RCC 7860 (cell line): ENCODE measurements around the gene SLC35G1.

Experiments used
- DNase-seq: peaks from one replicate; pipeline ENCODE4 v3.0.0-alpha.2; 2015; ENCODE audit warnings: low spot score
- FAIRE-seq: peaks from 2 replicates; lab custom pipeline; 2012; peaks lifted over from hg19 to GRCh38; lab: Jason Lieb, UNC

SLC35G1 gene

GRCh38 chr10:93876381-93876780 is 17.4 kb upstream of the SLC35G1 start:
- DNase-seq (peak; percentile 13), FAIRE-seq (no peak)

- FAIRE-seq (no peak), DNase-seq (no peak)
These were observed 14.5 kb upstream of the SLC35G1 start for GRCh38 chr10:93879273-93879672.

- DNase-seq = no peak
- no peak for FAIRE-seq
These were observed 969 bp downstream of the SLC35G1 start for GRCh38 chr10:93894516-93895378.

GRCh38 chr10:93897070-93897780 is 3.4 kb downstream of the SLC35G1 start:
- FAIRE-seq = no peak
- DNase-seq = no peak

GRCh38 chr10:93899109-93899508 is 5.3 kb downstream of the SLC35G1 start:
- DNase-seq (no peak), FAIRE-seq (no peak)

GRCh38 chr10:93903051-93903450 is 9.3 kb downstream of the SLC35G1 start:
- FAIRE-seq = no peak
- no peak for DNase-seq

GRCh38 chr10:93904901-93905300 is 11.1 kb downstream of the SLC35G1 start:
- DNase-seq (no peak), FAIRE-seq (no peak)

GRCh38 chr10:93907059-93907458 is 13.3 kb downstream of the SLC35G1 start:
- DNase-seq (no peak), FAIRE-seq (no peak)

- FAIRE-seq = no peak
- no peak for DNase-seq
These were observed 18.1 kb downstream of the SLC35G1 start for GRCh38 chr10:93911866-93912265.

GRCh38 chr10:93912444-93912843 is 18.7 kb downstream of the SLC35G1 start:
- no peak for FAIRE-seq
- DNase-seq = no peak

GRCh38 chr10:93913706-93914105 is 19.9 kb downstream of the SLC35G1 start:
- FAIRE-seq = no peak

GRCh38 chr10:93915598-93915997 is 21.8 kb downstream of the SLC35G1 start:
- no peak for DNase-seq
- no peak for FAIRE-seq

More at GRCh38 chr10:93913706-93914105, 19.9 kb downstream of the SLC35G1 start:
- no peak for DNase-seq

GRCh38 chr10:93916257-93917063 is 22.7 kb downstream of the SLC35G1 start:
- peak; percentile 85 for FAIRE-seq
- DNase-seq = peak; percentile 56

- DNase-seq (no peak), FAIRE-seq (no peak)
These were observed 23.2 kb downstream of the SLC35G1 start for GRCh38 chr10:93917064-93917391.

- no peak for DNase-seq
- FAIRE-seq = no peak
These were observed 24.0 kb downstream of the SLC35G1 start for GRCh38 chr10:93917821-93918220.

GRCh38 chr10:93921338-93921737 is 27.6 kb downstream of the SLC35G1 start:
- DNase-seq (no peak), FAIRE-seq (no peak)

- FAIRE-seq = no peak
- no peak for DNase-seq
These were observed 32.8 kb downstream of the SLC35G1 start for GRCh38 chr10:93926613-93927012.

- no peak for FAIRE-seq
- no peak for DNase-seq
These were observed 44.4 kb downstream of the SLC35G1 start for GRCh38 chr10:93938140-93938539.

- FAIRE-seq (no peak), DNase-seq (no peak)
These were observed 47.1 kb downstream of the SLC35G1 start for GRCh38 chr10:93940881-93941280.

GRCh38 chr10:93941606-93942005 is 47.8 kb downstream of the SLC35G1 start:
- FAIRE-seq = no peak
- no peak for DNase-seq

GRCh38 chr10:93945819-93946218 is 52.0 kb downstream of the SLC35G1 start:
- no peak for FAIRE-seq
- no peak for DNase-seq
